Ovary (tissue), 9 donors: ENCODE measurements around the gene LSAMP. TPM values are rescaled to one million over a fixed set of nuclear protein-coding genes. Genes with fewer than 3 reads are reported as not detected.

Source experiments
- DNase-seq, 5 donors: peaks; one replicate each; pipeline ENCODE4 v3.0.0-alpha.2; 2019 to 2020
- H3K27ac ChIP-seq, 2 donors: fragments of 200-600 bp; one replicate each; pipeline versions ENCODE4 v1.5.1 to v1.8.0; 2019 to 2022
- H3K27me3 ChIP-seq: fragments of 200-600 bp; one replicate; pipeline ENCODE4 v1.8.0; 2022
- H3K36me3 ChIP-seq: fragments of 200-600 bp; sonication (generic); one replicate; pipeline ENCODE4 v1.5.1; 2019
- H3K4me1 ChIP-seq: one replicate; pipeline ENCODE4 v1.8.1; 2013; ENCODE audit warnings: mild to moderate bottlenecking, moderate library complexity; ENCODE audit not compliant: insufficient read depth
- H3K4me3 ChIP-seq: fragments of 200-600 bp; sonication (generic); one replicate; pipeline ENCODE4 v1.5.1; 2017
- H3K9me3 ChIP-seq, 2 donors: fragments of 200-600 bp in 1 of 2; sonication (generic) in 1 of 2; one replicate each; pipeline versions ENCODE4 v1.5.1 to v1.8.1; 2013 to 2019; ENCODE audit warnings: mild to moderate bottlenecking in 1 of 2, moderate library complexity in 1 of 2
- EP300 ChIP-seq: sonication (generic); formaldehyde crosslinking; IDR thresholded peaks from one replicate; pipeline ENCODE4 v1.6.1; 2017; ENCODE audit warnings: antibody characterized with exemption
- POLR2A ChIP-seq: fragments of 450-650 bp; IDR thresholded peaks from one replicate; pipeline ENCODE4 v1.6.1; 2017; ENCODE audit warnings: antibody characterized with exemption, mild to moderate bottlenecking, moderate library complexity
- WGBS, 3 donors: extraction: QIAGEN DNeasy Blood & Tissue Kit in 1 of 3; methylation state at CpG; one replicate each; pipeline versions ENCODE4 v1.1.5 to v1.1.7; 2013 to 2017; 5-methylcytosine and 5-hydroxymethylcytosine counted together
- intact Hi-C, 4 donors: fragments of 100-400 bp; cut with DNase I; formaldehyde crosslinking; loops; one replicate each; pipeline versions ENCODE4 v1.11.0 to v1.15.1; 2022 to 2023
- polyA plus RNA-seq, 2 donors: library from polyadenylated mRNA; stranded (reverse); fragments of 200-250 nt in 1 of 2; fragments of 350-450 nt in 1 of 2; fragmentation: Illumina TruSeq in 1 of 2; extraction: RNeasy Lipid Tissue Mini Kit (QIAGEN cat#74804) in 1 of 2; gene quantifications; one replicate each; pipeline ENCODE4 v1.2.3, GENCODE V29; 2013 to 2014
- total RNA-seq, 7 donors: library from RNA; depleted of rRNA in 2 of 7; stranded (reverse); fragments of >200 nt in 2 of 7; fragmentation: NEBNext Ultra II Directional in 3 of 7; extraction: Animal tissue kit (Norgen Biotek cat#: 25700) in 3 of 7; gene quantifications; one replicate each; pipeline versions ENCODE4 v1.1.0 to v1.2.4, GENCODE V29; 2016 to 2023
- TF ChIP-seq, protein P1 (sequence below), 3 donors: fragments of 450-650 bp in 2 of 3; fragments of 200-600 bp in 1 of 3; IDR thresholded peaks; one replicate each; pipeline versions ENCODE4 v1.5.1 to v1.8.0; 2016 to 2022; ENCODE audit warnings: antibody characterized with exemption in 3 of 3, mild to moderate bottlenecking in 1 of 3
- donor health status: DM: no; HTN: no; CAD: no; lungs with moderate emphysema.
- donor health status: DM: no; HTN: no; CAD: no.
- donor health status: Bipolar disorder and iron deficiency.
- donor health status: DM: yes; HTN: yes; CAD: no.
- donor health status: DM: no; HTN: no; CAD: no.
- donor health status: DM: yes; HTN: yes; CAD: no.

LSAMP gene
- total and polyA plus RNA-seq, 9 donors = 1.1 to 13.0 (median 5.4) TPM

DNA sequence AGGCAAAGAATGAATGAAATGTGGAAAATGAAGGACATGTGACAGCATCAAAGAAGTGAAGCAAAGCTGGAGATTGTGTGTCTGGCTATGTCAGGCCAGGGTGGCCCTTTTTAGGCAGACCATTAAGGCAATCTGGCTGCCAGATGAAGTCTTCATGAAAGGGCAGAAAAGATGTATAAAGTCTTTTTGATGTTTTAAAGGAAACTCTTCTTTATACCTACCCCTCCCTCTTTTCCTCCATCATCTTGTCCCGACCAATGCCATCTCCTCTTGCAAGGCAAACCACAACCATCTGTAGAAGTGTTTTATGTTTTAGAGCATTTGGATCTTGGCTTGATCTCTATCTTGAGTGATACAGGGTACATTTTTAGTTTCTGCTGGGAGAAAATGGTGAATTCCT lies 259.2 kb downstream of the LSAMP start:
- no peak for TF ChIP-seq EP300
- TF ChIP-seq POLR2A = no peak
- TF ChIP-seq, protein P1, sequence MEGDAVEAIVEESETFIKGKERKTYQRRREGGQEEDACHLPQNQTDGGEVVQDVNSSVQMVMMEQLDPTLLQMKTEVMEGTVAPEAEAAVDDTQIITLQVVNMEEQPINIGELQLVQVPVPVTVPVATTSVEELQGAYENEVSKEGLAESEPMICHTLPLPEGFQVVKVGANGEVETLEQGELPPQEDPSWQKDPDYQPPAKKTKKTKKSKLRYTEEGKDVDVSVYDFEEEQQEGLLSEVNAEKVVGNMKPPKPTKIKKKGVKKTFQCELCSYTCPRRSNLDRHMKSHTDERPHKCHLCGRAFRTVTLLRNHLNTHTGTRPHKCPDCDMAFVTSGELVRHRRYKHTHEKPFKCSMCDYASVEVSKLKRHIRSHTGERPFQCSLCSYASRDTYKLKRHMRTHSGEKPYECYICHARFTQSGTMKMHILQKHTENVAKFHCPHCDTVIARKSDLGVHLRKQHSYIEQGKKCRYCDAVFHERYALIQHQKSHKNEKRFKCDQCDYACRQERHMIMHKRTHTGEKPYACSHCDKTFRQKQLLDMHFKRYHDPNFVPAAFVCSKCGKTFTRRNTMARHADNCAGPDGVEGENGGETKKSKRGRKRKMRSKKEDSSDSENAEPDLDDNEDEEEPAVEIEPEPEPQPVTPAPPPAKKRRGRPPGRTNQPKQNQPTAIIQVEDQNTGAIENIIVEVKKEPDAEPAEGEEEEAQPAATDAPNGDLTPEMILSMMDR (IDR thresholded peaks at IDR 0.05) = no peak
- Histone ChIP-seq H3K4me1 (no peaks in the 10 kb centered on the region), H3K36me3 (no peaks in the 10 kb centered on the region), H3K27ac (no peak overlapping the region), H3K9me3 (no peaks in the 10 kb centered on the region), H3K4me3 (no peak overlapping the region), H3K27me3 (no peaks in the 10 kb centered on the region)
- 68 to 87% (median 81%) methylated on average over 1 of the region's 1 CpG for WGBS, 3 donors
- DNase-seq = no peak
- intact Hi-C loops = no loop called here

DNA sequence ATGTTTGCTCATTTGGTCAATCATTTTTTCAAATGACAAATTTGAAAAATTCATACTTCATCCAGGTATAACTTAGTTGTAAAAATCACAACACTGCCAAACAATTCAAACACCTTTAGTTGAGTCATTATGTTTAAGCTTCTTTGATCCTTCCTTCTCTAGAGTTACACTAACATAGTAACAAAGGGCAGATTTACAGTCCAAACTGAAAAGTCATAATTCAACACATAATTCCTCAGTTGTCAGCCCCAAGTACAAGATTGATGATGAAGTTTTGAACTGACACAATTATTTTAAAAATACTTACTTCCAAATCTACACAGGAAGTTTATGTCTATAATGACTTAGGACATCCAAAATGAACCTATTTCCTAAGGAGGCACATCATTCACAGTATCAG lies 264.1 kb downstream of the LSAMP start:
- intact Hi-C loops = no loop called here
- TF ChIP-seq, protein P1 (IDR thresholded peaks at IDR 0.05) = no peak
- TF ChIP-seq POLR2A = no peak
- no peaks in the 10 kb centered on the region for H3K36me3 ChIP-seq
- DNase-seq = no peak
- H3K9me3 ChIP-seq = no peaks in the 10 kb centered on the region
- H3K27ac ChIP-seq = no peak overlapping the region
- H3K27me3 ChIP-seq = no peaks in the 10 kb centered on the region
- no peak overlapping the region for H3K4me3 ChIP-seq
- no peaks in the 10 kb centered on the region for H3K4me1 ChIP-seq

DNA sequence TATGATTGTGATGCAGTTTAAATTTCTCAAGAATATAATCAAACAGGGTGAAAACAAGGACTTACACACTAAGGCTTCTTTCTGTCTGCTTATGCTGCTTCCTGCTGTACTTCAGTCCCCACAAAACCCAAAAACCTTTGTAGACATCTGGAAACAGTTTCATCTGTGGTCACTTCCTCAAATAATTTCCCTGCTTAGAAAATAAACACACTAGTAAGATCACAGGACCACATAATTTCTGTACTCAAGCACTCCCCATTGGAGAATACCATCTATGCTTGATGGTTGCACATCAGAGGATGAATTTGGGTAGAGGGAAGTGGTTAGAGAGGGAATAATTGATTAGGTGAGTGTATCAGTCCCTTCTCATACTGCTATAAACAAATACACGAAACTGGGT lies 266.2 kb downstream of the LSAMP start:
- Histone ChIP-seq H3K27ac (no peak overlapping the region), H3K9me3 (no peaks in the 10 kb centered on the region), H3K4me1 (no peaks in the 10 kb centered on the region), H3K4me3 (no peak overlapping the region), H3K27me3 (no peaks in the 10 kb centered on the region), H3K36me3 (no peaks in the 10 kb centered on the region)
- intact Hi-C loops = no loop called here
- no peak for DNase-seq
- WGBS, 3 donors = 70 to 83% (median 70%) methylated on average over 1 of the region's 1 CpG
- TF ChIP-seq EP300 = no peak
- TF ChIP-seq POLR2A = no peak
- TF ChIP-seq, protein P1 (IDR thresholded peaks at IDR 0.05) = no peak

DNA sequence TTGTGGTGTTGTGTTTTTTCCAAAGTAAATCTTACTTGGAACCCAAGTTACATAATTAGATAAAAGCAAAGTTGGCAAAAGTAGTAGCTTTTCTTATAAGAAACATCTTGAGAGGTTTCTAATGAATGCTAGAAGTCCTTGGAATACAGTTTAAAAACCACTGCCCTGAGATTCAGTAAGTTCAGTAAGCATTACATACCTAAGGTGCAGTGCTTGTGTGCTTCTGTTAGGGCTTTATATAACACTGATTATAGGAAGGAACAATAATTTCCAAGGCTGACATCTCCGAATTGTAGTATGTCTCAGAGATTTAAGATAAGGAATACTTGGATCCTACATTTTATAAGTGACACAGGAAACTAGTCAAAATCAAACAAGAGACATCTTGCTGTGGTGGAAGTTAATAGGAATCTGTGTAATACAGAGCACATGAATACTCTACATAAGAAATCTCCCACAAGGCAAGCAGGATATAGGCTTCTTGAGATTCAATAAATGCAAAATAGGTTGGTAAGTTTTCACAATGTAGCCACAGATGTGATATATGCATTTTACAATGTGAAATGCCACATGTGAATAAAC lies 268.2 kb downstream of the LSAMP start:
- TF ChIP-seq POLR2A (no peak), EP300 (no peak)
- TF ChIP-seq, protein P1 (IDR thresholded peaks at IDR 0.05) = no peak
- no peak overlapping the region for H3K27ac ChIP-seq
- no peaks in the 10 kb centered on the region for H3K36me3 ChIP-seq
- no peaks in the 10 kb centered on the region for H3K4me1 ChIP-seq
- no peaks in the 10 kb centered on the region for H3K9me3 ChIP-seq
- H3K27me3 ChIP-seq = no peaks in the 10 kb centered on the region
- intact Hi-C loops = no loop called here
- H3K4me3 ChIP-seq = no peak overlapping the region
- no peak for DNase-seq
- 18 to 26% (median 22%) methylated on average over 1 of the region's 1 CpG for WGBS, 3 donors
